Measurements from ENCODE around the gene RBBP6. TPM values are rescaled to one million over a fixed set of nuclear protein-coding genes. Genes with fewer than 3 reads are reported as not detected.

Gene RBBP6
- total RNA-seq, 2 donors from 2014 or later = 42.2 to 104 TPM

- Histone ChIP-seq H3K27me3 (replicated peaks; ENCODE audit: insufficient read depth) (no peaks in the 10 kb centered on the region), H3K9me3 (no peaks in the 10 kb centered on the region), H3K27ac (no peak overlapping the region), H3K4me1 (ENCODE audit: control insufficient read depth in 1 of 2, low read depth in 2 of 2) (peaks cover 10 to 45% of the 10 kb centered on the region in 2 donors), H3K36me3 (peaks cover 12% of the 10 kb centered on the region), H3K4me3 (no peak overlapping the region)
- no peak for ATAC-seq (ENCODE audit: insufficient number of reproducible peaks, low FRiP score, low read depth)
- TF ChIP-seq CTCF (IDR thresholded peaks at IDR 0.05) = no peak
- no peak for DNase-seq (ENCODE audit: low spot score)
Measured at GRCh38 chr16:24550295-24550694, 10.9 kb downstream of the RBBP6 start.

GRCh38 chr16:24552705-24553246 lies 13.4 kb downstream of the RBBP6 start:
- Histone ChIP-seq H3K4me1 (ENCODE audit: control insufficient read depth in 1 of 2, low read depth in 2 of 2) (peaks cover 8 to 26% of the 10 kb centered on the region in 2 donors), H3K36me3 (peaks cover 25% of the 10 kb centered on the region), H3K9me3 (no peaks in the 10 kb centered on the region), H3K4me3 (no peak overlapping the region), H3K27ac (no peak overlapping the region), H3K27me3 (replicated peaks; ENCODE audit: insufficient read depth) (no peaks in the 10 kb centered on the region)
- DNase-seq (ENCODE audit: low spot score) = no peak
- no peak for TF ChIP-seq CTCF (IDR thresholded peaks at IDR 0.05)
- no peak for ATAC-seq (ENCODE audit: insufficient number of reproducible peaks, low FRiP score, low read depth)

- H3K4me1 ChIP-seq (ENCODE audit: control insufficient read depth in 1 of 2, low read depth in 2 of 2) = peaks cover 8 to 26% of the 10 kb centered on the region in 2 donors
- no peaks in the 10 kb centered on the region for H3K9me3 ChIP-seq
- H3K27ac ChIP-seq = no peak overlapping the region
- ATAC-seq (ENCODE audit: insufficient number of reproducible peaks, low FRiP score, low read depth) (no peak), DNase-seq (ENCODE audit: low spot score) (no peak)
- no peak overlapping the region for H3K4me3 ChIP-seq
- peaks cover 30% of the 10 kb centered on the region for H3K36me3 ChIP-seq
- H3K27me3 ChIP-seq (replicated peaks; ENCODE audit: insufficient read depth) = no peaks in the 10 kb centered on the region
- no peak for TF ChIP-seq CTCF (IDR thresholded peaks at IDR 0.05)
Measured at GRCh38 chr16:24553983-24554382, 14.6 kb downstream of the RBBP6 start.

GRCh38 chr16:24555346-24555872 lies 16.0 kb downstream of the RBBP6 start:
- no peak for ATAC-seq (ENCODE audit: insufficient number of reproducible peaks, low FRiP score, low read depth)
- no peaks in the 10 kb centered on the region for H3K9me3 ChIP-seq
- no peak for DNase-seq (ENCODE audit: low spot score)
- no peak overlapping the region for H3K4me3 ChIP-seq
- no peak overlapping the region for H3K27ac ChIP-seq
- H3K36me3 ChIP-seq = peaks cover 43% of the 10 kb centered on the region
- peaks cover 8 to 26% of the 10 kb centered on the region in 2 donors for H3K4me1 ChIP-seq (ENCODE audit: control insufficient read depth in 1 of 2, low read depth in 2 of 2)
- no peak for TF ChIP-seq CTCF (IDR thresholded peaks at IDR 0.05)
- no peaks in the 10 kb centered on the region for H3K27me3 ChIP-seq (replicated peaks; ENCODE audit: insufficient read depth)

- no peaks in the 10 kb centered on the region for H3K4me1 ChIP-seq (ENCODE audit: control insufficient read depth in 1 of 2, low read depth in 2 of 2)
- no peak overlapping the region for H3K4me3 ChIP-seq
- H3K27me3 ChIP-seq (replicated peaks; ENCODE audit: insufficient read depth) = no peaks in the 10 kb centered on the region
- TF ChIP-seq CTCF (IDR thresholded peaks at IDR 0.05) = no peak
- H3K27ac ChIP-seq = no peak overlapping the region
- ATAC-seq (ENCODE audit: insufficient number of reproducible peaks, low FRiP score, low read depth) (no peak), DNase-seq (ENCODE audit: low spot score) (no peak)
- no peaks in the 10 kb centered on the region for H3K9me3 ChIP-seq
- peaks cover 72% of the 10 kb centered on the region for H3K36me3 ChIP-seq
Measured at GRCh38 chr16:24562811-24563210, 23.4 kb downstream of the RBBP6 start.

Measured in thoracic aorta (tissue), 2 donors.